DOHH2 (cell line): ENCODE data around the gene PRRT1B.

Source experiments
- H3F3A ChIP-seq: fragments of 200-600 bp; sonication (generic), shearing (Covaris generic); 2 replicates; pipeline ENCODE4 v1.6.0; 2016; ENCODE audit warnings: antibody characterized with exemption, mild to moderate bottlenecking; ENCODE audit not compliant: control insufficient read depth, insufficient read depth
- H3K27ac ChIP-seq: fragments of 200-600 bp; sonication (generic); 2 replicates; pipeline ENCODE4 v1.5.1; 2014; ENCODE audit warnings: low read depth, mild to moderate bottlenecking, low read length, moderate library complexity
- H3K27me3 ChIP-seq: fragments of 200-600 bp; sonication (generic); 2 replicates; pipeline ENCODE4 v1.6.1; 2014; ENCODE audit warnings: mild to moderate bottlenecking, low read length, mixed read lengths; ENCODE audit not compliant: control insufficient read depth
- H3K36me3 ChIP-seq: fragments of 200-600 bp; sonication (generic); 2 replicates; pipeline ENCODE4 v1.6.1; 2014; ENCODE audit warnings: mild to moderate bottlenecking, low read length, moderate library complexity, mixed read lengths; ENCODE audit not compliant: control insufficient read depth
- H3K4me1 ChIP-seq: fragments of 200-600 bp; sonication (generic); 2 replicates; pipeline ENCODE4 v1.6.1; 2014; ENCODE audit warnings: mild to moderate bottlenecking, low read length, mixed read lengths; ENCODE audit not compliant: control insufficient read depth
- H3K4me2 ChIP-seq: fragments of 200-600 bp; sonication (generic); 2 replicates; pipeline ENCODE4 v1.6.0; 2014; ENCODE audit warnings: mild to moderate bottlenecking, low read length, moderate library complexity
- H3K4me3 ChIP-seq: fragments of 200-600 bp; sonication (generic); 2 replicates; pipeline ENCODE4 v1.5.1; 2014; ENCODE audit warnings: mild to moderate bottlenecking, low read length, mixed read lengths
- H3K79me2 ChIP-seq: fragments of 200-600 bp; sonication (generic); 2 replicates; pipeline ENCODE4 v1.6.1; 2014; ENCODE audit warnings: mild to moderate bottlenecking, low read length, mixed read lengths; ENCODE audit not compliant: control insufficient read depth
- H3K9me2 ChIP-seq: fragments of 200-600 bp; sonication (generic); replicated peaks from 2 replicates; pipeline ENCODE4 v1.6.1; 2014; ENCODE audit warnings: mild to moderate bottlenecking, low read length, mixed read lengths; ENCODE audit not compliant: control insufficient read depth
- H3K9me3 ChIP-seq: fragments of 200-600 bp; sonication (generic); 2 replicates; pipeline ENCODE4 v1.6.1; 2014; ENCODE audit warnings: antibody characterized with exemption, low read length, mixed read lengths; ENCODE audit not compliant: control insufficient read depth, insufficient read depth
- H4K20me1 ChIP-seq: fragments of 200-600 bp; sonication (generic); 2 replicates; pipeline ENCODE4 v1.6.0; 2014; ENCODE audit warnings: low read depth, mild to moderate bottlenecking, antibody characterized with exemption, low read length, moderate library complexity; ENCODE audit not compliant: control insufficient read depth, insufficient read depth
- CTCF ChIP-seq: fragments of 200-600 bp; sonication (generic); IDR thresholded peaks from one replicate; pipeline ENCODE4 v1.5.1; 2014; ENCODE audit warnings: antibody characterized with exemption, mild to moderate bottlenecking, low read depth, low read length; ENCODE audit not compliant: poor library complexity, severe bottlenecking
- EZH2phosphoT487 ChIP-seq: fragments of 200-600 bp; sonication (generic); IDR thresholded peaks from 2 replicates; pipeline ENCODE4 v1.6.1; 2017; ENCODE audit warnings: borderline replicate concordance, mild to moderate bottlenecking, antibody characterized with exemption, low read length, moderate library complexity, mixed read lengths

Gene PRRT1B

DNA sequence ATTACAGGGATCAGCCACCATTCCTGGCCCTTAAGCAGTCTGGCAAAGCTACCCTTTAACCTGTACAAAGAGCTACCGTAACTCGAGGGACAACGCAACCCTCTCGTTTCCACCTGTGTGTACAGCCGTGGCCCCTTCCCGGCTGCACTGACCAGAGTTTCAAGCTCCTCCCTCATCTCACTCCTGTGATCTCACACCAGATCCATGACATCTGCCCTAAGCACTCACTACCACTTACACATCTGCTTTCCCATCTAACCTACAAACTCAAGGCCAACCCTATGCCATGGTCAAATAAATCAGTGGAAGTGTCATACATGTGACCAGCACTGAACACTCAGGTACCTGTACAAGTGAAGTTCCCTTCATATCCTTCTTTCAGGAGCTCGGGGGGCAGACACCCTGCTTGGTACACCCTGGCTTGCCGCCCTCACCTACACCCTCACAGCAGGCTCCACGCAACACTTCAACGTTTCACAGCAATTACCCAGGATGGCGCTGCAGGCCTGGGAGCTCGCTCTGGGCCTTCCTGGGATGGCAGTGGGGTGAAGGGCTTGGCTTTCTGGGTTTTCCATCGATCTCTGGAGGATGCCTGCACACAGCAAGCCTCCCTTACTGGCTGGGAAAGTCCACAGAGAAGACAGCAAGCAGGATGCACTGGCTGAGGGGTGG is 61.7 kb downstream of the PRRT1B start:
- H3K4me1 ChIP-seq = no peaks in the 10 kb centered on the region
- no peak for TF ChIP-seq EZH2phosphoT487
- TF ChIP-seq CTCF = no peak
- no peak overlapping the region for H3K27ac ChIP-seq
- no peak overlapping the region for H3K4me2 ChIP-seq
- no peaks in the 10 kb centered on the region for H3K9me3 ChIP-seq
- H3K4me3 ChIP-seq = no peak overlapping the region
- H3K36me3 ChIP-seq = peaks cover 30% of the 10 kb centered on the region
- H3K27me3 ChIP-seq = no peaks in the 10 kb centered on the region
- no peaks in the 10 kb centered on the region; the same call in 1 of the 2 replicates for H3F3A ChIP-seq
- no peaks in the 10 kb centered on the region for H3K79me2 ChIP-seq
- no peaks in the 10 kb centered on the region; the same call in 1 of the 2 replicates for H4K20me1 ChIP-seq
- no peaks in the 10 kb centered on the region for H3K9me2 ChIP-seq

DNA sequence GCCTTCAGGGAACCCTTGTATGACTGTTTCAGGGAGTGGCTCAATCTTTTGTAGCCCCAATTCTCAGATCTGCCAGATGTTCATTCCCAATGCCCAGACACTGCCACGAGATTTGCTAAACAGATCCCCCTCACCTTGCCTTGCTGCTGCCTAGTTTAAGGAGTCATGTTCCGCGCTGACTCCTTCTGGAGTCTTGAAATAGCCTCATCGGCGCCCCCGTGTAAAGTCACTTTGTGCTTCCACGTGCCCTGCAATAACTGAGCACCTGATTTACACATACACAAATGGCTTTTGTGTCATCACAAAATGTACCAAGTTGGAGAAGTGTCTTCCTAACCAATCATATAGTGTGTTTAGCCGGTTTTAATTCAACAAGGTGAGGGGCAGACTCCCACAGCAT is 62.3 kb downstream of the PRRT1B start:
- Histone ChIP-seq H3K36me3 (peaks cover 27% of the 10 kb centered on the region), H3K9me3 (no peaks in the 10 kb centered on the region), H3F3A (no peaks in the 10 kb centered on the region; the same call in 1 of the 2 replicates), H3K27me3 (no peaks in the 10 kb centered on the region), H3K4me2 (no peak overlapping the region), H3K79me2 (no peaks in the 10 kb centered on the region), H3K4me3 (no peak overlapping the region), H3K9me2 (no peaks in the 10 kb centered on the region), H3K4me1 (no peaks in the 10 kb centered on the region), H4K20me1 (no peaks in the 10 kb centered on the region; the same call in 1 of the 2 replicates), H3K27ac (no peak overlapping the region)
- no peak for TF ChIP-seq CTCF
- no peak for TF ChIP-seq EZH2phosphoT487

- no peak for TF ChIP-seq EZH2phosphoT487
- TF ChIP-seq CTCF = no peak
- no peak overlapping the region for H3K27ac ChIP-seq
- H3K79me2 ChIP-seq = no peaks in the 10 kb centered on the region
- no peaks in the 10 kb centered on the region; the same call in 1 of the 2 replicates for H4K20me1 ChIP-seq
- H3K9me3 ChIP-seq = no peaks in the 10 kb centered on the region
- no peaks in the 10 kb centered on the region for H3K4me1 ChIP-seq
- no peak overlapping the region for H3K4me3 ChIP-seq
- H3K9me2 ChIP-seq = no peaks in the 10 kb centered on the region
- peaks cover 27% of the 10 kb centered on the region for H3K36me3 ChIP-seq
- no peak overlapping the region for H3K4me2 ChIP-seq
- no peaks in the 10 kb centered on the region for H3K27me3 ChIP-seq
- no peaks in the 10 kb centered on the region; the same call in 1 of the 2 replicates for H3F3A ChIP-seq
Measured at GRCh38 chr9:131608493-131609037, 63.2 kb downstream of the PRRT1B start.
